ENCODE measurements around the gene SRP9. TPM values are rescaled to one million over a fixed set of nuclear protein-coding genes. Genes with fewer than 3 reads are reported as not detected.
A peak's percentile ranks its signal among the peaks of the same experiment; 100 is the strongest.
"Not testable (repeated sequence)": the region's sequence is repeated elsewhere in the genome, so short reads cannot be mapped to it uniquely, and the experiment has no call there.

SRP9 gene
- polyA plus RNA-seq, 1 donor, result 155 TPM

DNA sequence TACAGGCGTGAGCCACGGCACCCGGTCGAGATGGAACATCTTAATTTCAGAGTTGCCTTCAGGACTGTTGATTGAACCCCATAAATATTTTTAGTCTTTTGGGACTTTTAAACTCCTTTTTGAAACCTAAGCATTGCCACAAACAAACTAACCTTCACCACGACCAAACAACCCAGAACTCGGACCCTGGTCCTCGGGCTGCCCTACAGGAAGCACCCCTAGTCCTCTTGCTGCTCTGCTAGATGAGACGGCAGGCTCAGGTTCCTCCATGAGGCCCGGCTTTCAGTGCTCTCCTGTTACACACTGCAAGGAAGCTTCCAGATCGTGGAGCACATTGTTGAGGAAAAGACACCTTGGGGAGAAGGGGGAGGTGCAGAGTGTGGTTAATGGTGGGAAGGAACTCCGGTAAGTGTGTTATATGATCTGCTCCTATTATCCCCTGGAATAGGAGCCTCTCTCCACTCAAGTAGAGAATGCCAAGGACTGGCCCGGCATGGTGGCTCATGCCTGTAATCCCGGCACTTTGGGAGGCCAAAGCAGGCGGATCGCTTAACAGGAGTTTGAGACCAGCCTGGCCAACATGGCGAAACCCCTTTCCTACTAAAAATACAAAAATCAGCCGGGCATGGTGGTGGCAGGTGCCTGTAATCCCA is 38.0 kb downstream of the SRP9 start:
- no peak for DNase-seq

DNA sequence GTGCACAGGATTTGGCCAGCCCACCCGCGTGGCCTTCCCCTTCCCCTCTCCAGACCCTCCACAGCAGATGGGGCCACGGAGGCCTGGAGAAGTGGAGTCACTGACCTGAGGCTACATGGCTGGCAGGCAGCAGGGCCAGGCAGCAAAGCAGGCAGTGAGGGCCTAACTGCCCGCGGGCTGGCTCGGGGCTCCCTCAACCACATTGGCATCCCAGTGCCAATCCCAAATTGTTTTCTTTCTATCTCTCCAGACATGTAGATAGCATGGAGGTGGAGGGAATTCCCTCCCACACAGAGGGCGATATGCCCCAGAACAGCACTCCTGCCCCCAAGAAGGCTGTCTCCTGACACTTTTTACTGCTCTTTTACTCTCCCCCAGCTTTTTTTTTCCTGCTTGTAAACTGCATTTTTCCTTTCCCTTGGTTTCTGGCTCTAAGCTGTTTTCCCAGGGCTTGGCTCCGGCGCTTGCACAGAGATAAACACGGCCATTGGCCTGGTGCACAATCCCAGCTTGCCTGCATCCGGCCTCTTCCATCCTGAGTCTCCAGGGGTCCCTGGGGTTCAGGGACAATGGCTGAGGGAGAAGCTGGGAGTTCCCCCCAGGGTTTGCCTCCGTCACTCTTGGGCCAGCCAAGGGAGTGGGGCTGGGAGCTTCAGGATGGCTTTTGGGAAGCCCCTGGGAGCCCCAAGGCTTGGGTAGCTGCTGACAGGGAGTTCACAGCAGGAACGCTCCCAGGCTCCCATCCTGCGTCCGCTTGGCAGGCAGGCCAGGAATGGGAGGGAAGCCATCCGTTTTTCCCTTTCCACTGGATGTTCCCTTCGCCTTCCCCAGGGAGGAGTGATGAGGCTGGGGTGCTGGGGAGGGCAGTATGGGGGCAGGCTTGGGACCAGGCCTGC is 39.3 kb downstream of the SRP9 start:
- peak; percentile 68 for DNase-seq

DNA sequence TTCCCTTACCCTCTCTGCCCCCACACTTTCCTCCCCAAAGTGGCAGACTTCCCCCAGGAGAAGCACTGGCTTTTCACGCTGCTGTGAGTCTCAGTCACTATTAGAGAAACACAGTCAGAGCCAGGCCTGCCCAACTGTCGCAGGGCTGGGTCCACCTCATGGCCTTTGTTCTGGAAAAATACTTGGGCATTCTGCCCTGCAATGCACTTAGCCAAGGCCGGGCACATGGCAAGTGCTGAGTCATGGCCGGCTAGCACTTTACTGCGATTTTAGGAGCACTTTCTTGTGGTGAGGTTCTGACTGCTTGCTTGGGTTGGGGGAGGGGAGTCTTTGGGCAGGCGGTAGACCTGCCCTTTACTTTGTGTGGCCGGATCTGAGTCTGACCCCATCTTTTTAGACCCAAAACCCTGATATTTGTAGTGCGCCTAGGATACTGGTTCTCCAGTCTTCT is 40.0 kb downstream of the SRP9 start:
- no peak for DNase-seq

DNA sequence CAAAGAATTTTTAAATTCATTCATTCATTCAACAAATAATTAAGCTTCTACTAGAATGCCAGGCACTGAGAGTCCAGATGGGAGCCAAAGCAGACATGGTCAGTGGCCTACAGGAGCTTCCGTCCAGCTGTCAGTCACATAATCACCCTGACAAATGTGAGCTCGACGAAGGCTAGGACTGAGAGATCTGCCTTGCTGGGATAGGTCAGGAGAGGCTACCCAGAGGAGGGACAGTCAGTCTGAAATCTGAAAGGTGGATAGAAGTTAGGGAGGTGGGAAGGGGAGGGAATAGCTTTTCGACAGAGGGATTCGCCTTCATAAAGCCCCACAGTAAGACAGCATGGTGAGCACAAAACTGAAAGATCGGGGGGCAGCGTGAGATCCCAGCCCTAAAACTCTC is 40.6 kb downstream of the SRP9 start:
- no peak for DNase-seq

DNA sequence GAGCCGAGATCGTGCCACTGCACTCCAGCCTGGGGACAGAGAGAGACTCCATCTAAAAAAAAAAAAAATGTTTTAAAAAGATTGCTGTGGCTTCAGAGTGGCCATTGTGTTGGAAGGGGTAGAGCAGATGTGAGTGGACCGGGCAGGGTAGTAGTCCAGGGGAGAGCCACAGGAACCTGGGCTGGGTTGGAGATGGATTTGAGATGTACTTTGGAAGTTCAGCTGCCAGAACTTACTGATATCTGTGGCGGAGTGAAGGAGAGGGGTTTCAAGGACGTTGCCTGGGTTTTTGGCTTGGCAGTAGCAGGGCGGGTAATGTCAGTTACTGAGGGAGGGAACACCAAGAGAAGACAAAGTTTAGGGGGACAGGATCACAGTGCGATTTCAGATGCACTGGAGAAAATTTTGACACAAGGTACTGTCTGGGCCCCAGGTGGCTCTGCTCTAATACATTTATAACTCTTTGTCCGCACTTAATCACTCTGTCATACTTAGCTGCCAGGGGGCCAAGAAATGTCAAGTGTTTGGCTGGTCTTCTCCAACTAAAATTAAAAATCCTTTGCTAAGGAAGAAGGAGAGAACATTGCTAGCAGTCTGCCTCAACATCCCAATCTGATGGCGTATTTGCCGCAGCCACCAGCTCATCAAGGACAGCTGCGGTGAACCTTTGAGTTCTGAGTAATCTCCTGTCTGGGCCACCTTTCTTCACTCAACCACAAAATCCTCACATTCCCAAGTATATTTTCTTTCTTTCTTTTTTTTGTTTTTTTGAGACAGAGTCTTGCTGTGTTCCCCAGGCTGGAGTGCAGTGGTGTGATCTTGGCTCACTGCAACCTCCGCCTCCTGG is 41.9 kb downstream of the SRP9 start:
- DNase-seq, result no peak

DNA sequence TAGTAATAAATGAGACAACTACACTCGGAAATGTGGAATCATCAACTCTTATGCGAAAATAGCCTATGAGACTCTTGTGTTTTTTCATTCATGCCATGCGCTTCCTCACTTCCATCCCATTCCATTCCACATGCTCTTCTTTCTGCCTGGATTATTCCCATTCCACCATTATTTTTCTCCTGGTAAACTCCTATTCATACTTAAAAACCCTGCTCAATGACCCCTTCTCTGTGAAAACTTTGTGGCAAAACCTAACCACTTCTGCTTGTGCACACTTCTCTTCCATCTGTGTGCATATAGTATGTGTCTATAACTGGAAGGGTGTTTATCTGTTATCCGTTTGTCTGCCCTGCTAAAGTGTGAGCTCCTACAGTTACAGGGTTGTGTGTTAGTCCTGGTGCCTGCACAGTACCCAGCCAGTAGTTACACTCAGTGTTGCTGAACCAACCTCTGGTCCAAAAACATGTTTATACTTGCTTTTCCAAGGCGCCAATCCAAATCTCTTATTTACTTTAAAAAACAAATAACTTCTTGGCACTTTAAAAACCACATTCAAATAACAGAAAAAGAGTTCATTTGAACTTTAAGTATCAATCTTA is 43.0 kb downstream of the SRP9 start:
- no peak for DNase-seq

DNA sequence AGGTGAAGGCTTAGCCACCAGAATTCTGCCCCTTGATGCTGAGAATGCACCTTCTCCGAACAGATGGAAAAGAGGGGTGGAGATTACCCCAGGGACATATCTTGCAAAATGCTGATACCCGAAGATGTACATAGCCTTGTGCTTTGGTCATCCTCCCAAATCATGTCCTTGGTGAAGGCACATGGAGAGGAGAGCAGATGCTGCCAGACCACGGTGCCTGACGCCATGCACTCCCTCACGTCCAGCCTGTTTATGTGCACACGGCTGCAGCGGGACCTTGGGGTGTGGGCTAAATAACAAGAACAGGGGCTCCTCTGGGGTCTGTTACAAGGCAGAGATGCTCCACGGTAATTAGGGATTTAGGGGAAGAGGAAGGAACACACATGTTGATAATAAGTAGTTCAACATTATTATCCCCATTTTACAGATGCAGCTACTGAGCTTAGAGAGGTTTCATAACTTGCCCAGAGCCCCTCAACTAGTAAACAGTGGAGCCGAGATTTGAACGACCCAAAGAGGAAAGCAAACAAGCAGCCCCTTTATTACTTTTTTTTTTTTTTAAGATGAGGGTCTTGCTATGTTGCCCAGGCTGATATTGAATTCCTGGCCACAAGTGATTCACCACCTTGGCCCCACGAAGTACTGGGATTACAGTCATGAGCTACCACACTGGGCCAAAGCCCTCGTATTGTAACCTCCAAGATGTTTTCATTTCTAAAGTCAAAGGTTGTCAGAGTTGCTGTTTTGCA is 45.2 kb downstream of the SRP9 start:
- no peak for DNase-seq

DNA sequence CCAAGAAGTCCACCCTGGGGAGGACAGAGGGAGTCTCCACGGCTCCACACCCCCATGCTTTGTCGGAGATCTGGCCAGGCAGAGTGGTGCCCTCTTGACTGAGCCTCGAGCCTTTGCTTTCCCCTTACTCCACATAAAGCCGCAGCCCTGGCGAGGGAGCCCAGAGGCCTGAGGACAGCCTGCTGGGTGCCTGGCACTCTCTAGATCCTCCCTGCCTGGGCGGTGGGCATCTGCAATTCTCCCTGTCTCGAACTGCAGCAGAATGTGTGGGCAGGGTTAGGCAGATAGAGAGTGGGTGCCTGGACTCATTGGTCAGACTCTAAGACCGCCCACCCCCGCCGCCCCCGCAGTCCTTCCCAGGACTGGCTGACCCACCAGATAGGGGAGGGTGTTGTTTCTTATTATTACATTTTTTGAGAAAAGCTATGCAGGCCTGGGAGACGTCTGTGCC is 46.2 kb downstream of the SRP9 start:
- DNase-seq, result no peak

DNA sequence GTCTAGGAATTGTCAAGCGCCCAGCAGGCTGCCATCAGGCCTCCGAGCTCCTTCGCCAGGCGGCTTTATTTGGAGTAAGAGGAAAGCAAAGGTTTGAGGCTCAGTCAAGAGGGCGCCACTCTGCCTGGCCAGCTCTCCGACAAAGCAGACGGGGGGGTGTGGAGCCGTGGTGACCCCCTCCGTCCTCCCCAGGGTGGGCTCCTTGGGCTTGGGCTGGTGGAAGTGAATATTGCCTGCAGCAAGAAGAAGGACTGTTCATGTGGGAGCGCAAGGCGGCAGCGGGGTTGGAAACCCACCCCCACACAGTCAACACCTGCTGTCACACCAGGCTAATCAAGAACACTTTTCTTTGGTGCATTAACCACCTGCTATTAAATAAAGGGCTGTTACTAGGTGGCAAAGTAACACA is 46.9 kb downstream of the SRP9 start:
- DNase-seq, result no peak

DNA sequence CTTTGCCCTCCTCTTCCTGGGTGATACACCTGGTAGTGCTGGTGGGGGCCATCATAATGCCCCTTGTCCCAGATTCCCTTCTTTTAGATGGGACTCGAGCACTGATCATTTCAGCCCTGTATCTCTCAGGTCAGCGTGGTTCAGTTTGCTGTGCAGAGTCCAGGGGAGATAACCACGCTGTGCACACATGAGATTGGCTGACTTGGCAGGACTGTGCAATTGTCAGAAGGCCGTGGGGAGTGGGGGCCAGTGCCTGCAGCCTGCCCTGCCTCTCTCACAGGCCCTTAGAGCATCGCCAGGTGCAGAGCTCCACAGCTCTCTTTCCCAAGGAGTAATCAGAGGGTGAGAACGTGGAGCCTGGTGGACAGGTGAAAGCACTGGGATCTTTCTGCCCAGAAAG is 47.5 kb downstream of the SRP9 start:
- DNase-seq, result no peak

DNA sequence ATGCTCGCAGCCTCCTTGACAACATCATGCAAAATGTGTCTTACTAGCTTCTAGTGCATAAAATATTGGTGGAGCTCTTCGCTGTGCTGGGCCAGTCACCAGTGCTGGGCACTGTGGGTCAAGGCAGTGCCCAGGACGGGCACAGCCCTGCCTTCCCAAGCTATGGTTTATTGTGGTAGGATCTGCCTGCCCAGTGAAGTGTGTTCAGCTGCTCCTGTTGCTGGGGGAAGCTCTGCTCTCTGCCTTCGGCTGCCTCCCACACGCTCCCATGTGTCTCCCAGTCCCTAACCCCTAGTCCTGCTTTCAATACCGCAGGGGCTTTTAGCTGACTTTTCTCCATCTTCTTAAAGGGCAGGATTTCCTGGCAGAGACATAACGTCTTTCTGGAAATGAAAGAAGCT is 48.0 kb downstream of the SRP9 start:
- no peak for DNase-seq

DNA sequence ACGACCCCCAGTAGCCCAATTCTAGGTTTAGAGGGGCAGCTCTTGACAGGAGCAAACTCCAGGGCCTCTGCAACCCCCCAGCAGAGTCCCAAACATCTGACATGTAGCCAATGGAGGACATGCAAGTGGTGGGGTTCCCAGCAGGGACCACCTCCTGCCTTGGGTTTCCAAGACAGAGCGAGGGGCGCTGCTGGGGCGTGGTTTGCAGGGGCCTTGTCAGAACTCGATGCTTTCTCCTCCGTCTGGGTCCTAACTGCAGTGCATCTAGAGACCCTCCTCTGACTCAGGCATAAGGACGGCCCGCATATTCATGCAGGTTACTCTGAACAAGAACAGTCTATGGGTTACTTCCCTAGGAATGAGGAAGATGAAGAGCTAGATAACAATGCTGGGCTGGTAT is 49.5 kb downstream of the SRP9 start:
- DNase-seq, result no peak

DNA sequence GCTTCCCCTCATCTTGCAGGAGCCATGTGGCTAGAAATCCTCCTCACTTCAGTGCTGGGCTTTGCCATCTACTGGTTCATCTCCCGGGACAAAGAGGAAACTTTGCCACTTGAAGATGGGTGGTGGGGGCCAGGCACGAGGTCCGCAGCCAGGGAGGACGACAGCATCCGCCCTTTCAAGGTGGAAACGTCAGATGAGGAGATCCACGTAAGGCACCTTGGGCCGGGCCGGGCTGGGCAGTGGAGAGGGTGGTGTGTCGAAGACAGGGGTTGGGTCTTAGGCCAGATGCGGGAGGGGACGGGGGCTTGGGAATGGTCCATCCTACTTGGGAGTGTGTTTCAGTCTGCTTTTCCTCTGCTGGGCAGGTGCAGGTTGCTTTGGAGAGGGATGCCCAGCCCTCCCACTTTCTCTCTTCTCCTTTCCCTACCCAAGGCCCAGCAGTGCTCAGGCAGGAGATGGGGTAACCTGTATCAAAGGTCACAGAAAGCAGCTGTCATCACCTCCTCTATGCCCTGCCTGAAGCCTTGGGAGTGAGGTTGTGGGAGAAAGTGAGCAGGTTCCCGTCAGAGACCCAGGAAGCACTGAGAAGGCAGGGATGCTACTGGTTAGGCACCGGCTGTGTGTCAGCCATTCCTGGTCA is 51.2 kb downstream of the SRP9 start:
- no peak for DNase-seq

DNA sequence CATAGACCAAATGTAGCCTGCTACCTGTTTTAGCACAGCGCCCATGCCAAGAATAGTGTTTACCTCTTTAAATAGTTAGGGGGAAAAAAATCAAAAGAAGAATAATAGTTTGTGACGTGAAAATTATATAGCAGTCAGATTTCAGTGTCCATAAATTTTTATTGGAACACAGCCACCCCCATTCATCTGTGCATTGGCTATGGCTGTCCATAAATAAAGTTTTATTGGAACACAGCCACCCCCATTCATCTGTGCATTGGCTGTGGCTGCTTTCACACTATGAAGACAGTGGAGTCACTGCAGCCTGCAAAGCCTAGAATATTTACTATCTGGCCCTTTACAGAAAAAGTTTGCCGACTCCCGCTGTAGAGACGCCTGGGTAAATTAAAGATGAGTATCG is 53.2 kb downstream of the SRP9 start:
- DNase-seq, result no peak

DNA sequence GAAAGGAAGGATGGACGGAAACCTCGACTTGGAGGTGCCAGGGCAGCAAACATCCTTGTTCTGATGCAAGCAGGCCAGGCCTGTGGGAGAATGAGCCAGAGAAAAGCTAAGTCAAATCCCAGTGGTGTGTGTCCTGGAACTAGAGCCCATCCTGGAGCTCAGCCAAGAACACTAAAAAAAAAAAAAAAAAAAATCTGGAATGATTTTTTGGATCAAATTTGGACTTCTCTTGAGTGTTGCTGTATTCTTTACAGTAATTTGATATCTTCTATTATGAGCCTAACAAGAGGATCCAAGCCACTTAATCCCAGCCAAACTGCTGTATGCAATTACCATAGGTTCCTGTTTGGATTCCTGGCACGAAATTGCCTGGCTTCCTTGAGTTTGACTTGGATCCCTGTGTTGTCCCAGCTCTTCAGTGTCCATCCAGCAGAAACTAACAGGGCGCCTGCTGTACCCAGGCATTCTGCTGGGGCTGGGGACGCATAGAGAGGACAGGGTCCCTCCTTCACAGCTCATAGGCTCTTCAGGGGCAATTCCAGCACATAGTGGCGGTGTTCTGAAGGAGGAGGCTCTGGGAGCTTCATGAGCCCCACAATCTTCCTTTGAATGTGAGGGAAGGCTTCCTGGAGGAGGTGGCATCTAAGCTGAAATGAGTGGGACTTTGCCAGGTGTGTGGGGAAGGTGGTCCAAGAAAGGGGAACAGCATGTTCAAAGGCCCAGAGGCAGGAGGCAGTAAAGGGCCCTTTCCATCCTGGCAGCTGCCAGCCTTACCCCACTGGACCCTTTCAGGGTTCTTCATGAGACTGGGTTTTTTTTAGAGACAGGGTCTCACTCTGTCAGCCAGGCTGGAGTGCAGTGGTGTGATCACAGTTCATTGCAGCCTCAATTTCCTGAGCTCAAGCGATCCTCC is 57.0 kb downstream of the SRP9 start:
- peak; percentile 91 for DNase-seq

DNA sequence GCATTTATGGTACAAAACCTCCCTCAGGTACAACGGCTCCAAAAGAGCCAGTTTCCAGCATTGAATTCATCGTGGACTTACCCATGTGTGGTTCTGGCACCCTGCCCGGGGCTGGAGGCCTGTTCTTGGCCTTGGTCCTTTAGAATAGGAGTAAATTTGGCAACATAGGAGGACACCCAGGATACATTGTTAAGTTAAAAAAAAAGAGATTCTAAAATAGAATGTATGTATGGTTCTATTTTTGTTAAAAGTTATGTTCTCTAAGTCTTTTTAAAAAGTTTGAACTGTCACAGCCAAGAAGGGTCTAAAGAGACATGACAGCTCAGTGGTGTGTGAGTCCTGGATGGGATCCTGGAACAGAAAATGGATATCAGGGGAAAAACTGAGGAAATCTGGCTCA is 58.2 kb downstream of the SRP9 start:
- no peak for DNase-seq

DNA sequence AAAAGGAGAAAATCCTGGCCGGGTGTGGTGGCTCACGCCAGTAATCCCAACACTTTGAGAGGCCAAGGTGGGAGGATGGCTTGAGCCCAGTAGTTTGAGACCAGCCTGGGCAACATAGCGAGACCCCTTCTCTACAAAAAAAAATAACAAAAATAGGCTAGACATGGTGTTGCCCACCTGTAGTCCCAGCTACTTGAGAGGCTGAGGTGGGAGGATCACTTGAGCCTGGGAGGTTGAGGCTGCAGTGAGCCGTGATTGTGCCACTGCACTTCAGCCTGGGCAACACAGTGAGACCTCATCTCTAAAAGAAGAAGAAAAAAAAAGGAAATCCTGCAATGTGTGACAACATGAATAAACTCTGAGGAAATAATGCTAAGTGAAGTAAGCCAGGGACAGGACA is 58.7 kb downstream of the SRP9 start:
- not testable (repeated sequence) for DNase-seq

DNA sequence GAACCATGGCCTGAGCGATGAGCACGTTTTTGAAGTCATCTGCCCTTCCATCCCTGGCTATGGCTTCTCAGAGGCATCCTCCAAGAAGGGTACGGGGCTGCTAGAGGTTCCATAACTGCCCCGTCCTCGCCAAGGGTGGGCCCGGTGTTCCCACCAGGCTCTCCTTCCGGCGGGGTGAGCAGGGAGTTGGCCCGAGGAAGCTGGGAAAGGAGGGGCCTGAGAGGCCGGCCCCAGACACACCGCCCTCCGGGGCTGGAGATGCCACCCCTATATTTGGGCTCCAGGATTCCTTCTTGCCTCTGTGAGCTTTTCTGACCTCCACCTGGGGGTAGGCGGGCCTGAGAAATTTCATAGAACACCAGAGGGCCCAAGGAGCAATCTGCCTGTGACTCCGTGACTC is 61.2 kb downstream of the SRP9 start:
- no peak for DNase-seq
